ENCODE results near the gene B4GALT6. TPM values are rescaled to one million over a fixed set of nuclear protein-coding genes. Genes with fewer than 3 reads are reported as not detected.

The B4GALT6 gene
- total RNA-seq, 4 donors from 2014 or later = 0.40 to 3.0 (median 1.6) TPM

DNA sequence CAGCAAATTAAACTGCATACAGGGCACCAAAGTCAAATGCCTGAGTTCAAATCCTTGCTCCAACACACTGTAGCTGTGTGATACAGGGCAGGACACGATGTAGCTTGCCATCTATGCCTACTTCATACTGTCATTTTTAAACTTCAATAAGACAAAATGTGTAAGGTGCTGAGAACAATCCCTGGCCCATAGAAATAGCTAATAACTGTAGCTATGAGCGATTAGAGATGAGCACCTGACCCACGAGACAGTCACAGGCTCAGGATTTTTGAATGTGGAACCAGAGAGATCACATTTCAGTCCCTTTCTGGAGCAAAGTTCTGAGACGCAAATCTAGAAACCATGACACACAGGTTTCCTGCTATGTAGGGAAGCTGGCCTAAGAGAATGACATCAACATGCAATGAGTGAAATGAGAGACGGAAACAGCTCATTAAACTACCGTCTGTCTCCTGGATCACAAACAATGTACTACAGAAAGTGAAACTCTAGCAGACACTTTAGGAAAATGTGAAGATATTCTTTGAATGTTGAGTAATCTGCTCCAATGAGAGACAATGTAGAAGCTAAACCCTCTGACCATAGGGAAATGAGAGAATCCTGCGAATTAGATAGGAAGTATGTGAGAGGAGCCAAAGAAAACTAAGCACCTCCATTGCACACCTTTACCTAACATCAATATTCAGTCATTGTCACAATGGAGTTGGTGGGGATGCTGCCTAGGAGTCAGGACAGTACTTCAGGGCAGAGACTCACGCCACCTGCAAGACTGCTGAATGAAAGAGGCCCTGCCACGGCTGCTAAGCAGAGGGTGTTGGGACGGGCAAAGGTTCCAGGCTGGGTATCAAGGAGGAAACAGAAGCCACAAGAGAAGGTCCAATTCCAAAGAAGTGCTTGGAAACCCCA is 25.5 kb downstream of the B4GALT6 start:
- TF ChIP-seq POLR2A (IDR thresholded peaks at IDR 0.05) = no peak
- no peak for TF ChIP-seq POLR2AphosphoS5 (IDR thresholded peaks at IDR 0.05)
- no peak for TF ChIP-seq EP300 (IDR thresholded peaks at IDR 0.05; ENCODE audit: low read depth)
- peak overlapping the region; percentile 23 to 67 (median 48) for H3K27ac ChIP-seq

DNA sequence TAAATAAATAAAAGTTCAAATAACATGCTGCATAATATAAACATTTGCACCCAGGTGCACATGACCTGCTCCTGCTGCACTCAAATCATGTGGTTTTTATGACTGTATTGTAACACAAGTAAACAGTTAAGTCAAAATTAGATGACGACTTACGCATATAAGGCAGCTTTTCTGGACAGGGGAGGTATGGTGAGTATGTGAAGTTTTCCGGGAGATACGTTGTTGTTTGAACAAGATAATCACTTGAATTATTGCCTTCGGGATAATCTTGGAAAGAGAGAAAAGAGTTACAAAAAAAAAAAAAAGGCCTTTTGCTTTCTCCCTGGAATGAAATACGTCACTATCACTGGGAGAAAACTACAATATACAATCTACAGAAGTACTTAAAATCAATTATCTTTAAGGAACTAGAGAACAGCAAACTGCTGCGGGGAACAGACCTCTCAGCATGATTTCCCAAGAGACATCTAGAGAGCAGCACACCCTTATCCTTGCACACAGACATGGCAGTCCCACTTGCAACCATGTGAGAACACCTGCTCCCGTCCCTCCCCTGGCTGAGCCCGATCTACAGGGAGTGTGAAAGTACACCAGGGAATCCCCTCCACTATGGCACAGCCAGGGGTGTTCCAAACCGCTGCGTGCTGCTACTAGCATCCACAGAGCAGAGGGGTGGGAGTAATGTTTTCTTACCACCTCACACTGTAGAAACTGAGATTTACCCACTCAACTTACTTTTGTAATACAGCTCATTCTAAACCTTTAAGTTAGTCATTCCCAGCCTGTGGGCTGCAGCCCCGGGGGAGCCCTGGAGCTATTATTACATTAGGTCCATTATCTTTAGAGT is 26.3 kb downstream of the B4GALT6 start:
- H3K4me3 ChIP-seq = no peak overlapping the region
- no peaks in the 10 kb centered on the region for H3K36me3 ChIP-seq
- no peaks in the 10 kb centered on the region for H3K9me3 ChIP-seq
- intact Hi-C loops (cut with DNase I; ENCODE audit: low total_unique reads) (no loop called here), in situ Hi-C loops (cut with MboI; ENCODE audit: low pct_ligation_motif_present in 1 of 4, low pct_unique_long_range_greater_than_20kb in 1 of 4, low sequenced_read_pairs in 3 of 4) (no loop called here)
- H3K27ac ChIP-seq = peak overlapping the region; percentile 23 to 67 (median 48)
- peaks cover 0 to 11% (median 7%) of the 10 kb centered on the region in 4 donors for H3K4me1 ChIP-seq
- WGBS, 2 donors (ENCODE audit: low coverage in 1 of 2) = 39 to 43% methylated on average over 11 to 12 of the region's 12 CpGs
- no peak for TF ChIP-seq POLR2AphosphoS5 (IDR thresholded peaks at IDR 0.05)
- TF ChIP-seq, protein P1, sequence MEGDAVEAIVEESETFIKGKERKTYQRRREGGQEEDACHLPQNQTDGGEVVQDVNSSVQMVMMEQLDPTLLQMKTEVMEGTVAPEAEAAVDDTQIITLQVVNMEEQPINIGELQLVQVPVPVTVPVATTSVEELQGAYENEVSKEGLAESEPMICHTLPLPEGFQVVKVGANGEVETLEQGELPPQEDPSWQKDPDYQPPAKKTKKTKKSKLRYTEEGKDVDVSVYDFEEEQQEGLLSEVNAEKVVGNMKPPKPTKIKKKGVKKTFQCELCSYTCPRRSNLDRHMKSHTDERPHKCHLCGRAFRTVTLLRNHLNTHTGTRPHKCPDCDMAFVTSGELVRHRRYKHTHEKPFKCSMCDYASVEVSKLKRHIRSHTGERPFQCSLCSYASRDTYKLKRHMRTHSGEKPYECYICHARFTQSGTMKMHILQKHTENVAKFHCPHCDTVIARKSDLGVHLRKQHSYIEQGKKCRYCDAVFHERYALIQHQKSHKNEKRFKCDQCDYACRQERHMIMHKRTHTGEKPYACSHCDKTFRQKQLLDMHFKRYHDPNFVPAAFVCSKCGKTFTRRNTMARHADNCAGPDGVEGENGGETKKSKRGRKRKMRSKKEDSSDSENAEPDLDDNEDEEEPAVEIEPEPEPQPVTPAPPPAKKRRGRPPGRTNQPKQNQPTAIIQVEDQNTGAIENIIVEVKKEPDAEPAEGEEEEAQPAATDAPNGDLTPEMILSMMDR (IDR thresholded peaks at IDR 0.05) = no peak
- no peak for TF ChIP-seq EP300 (IDR thresholded peaks at IDR 0.05; ENCODE audit: low read depth)
- TF ChIP-seq POLR2A (IDR thresholded peaks at IDR 0.05) = no peak
- no peak for DNase-seq
- H3K27me3 ChIP-seq = no peaks in the 10 kb centered on the region

More for the DNA sequence above, 25.5 kb downstream of the B4GALT6 start:
- Histone ChIP-seq H3K4me3 (no peak overlapping the region), H3K4me1 (peaks cover 0 to 11% (median 7%) of the 10 kb centered on the region in 4 donors), H3K27me3 (no peaks in the 10 kb centered on the region), H3K36me3 (no peaks in the 10 kb centered on the region), H3K9me3 (no peaks in the 10 kb centered on the region)
- intact Hi-C loops (cut with DNase I; ENCODE audit: low total_unique reads) = no loop called here
- WGBS, 2 donors (ENCODE audit: low coverage in 1 of 2) = 46 to 49% methylated on average over 6 to 10 of the region's 10 CpGs
- no peak for DNase-seq
- in situ Hi-C loops (cut with MboI; ENCODE audit: low pct_ligation_motif_present in 1 of 4, low pct_unique_long_range_greater_than_20kb in 1 of 4, low sequenced_read_pairs in 3 of 4) = no loop called here

DNA sequence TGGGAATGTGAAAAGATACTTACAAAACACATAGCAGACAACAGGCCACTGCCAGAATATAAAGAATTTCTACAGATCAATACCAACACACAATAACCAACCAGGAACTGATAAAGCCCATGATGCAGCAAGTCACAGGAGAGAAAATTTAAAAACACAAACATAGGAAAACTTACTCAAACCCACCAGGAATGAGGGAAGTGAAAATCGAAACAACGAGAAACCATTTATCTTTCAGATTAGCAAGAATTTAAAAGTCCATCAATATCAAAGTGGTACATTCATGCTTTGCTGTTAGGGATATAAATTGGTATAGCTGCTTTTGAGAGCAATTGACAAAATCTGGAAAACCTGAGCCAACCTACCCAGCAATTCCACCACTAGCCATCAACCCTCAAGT is 27.6 kb downstream of the B4GALT6 start:
- 85 to 89% methylated on average over 2 of the region's 2 CpGs for WGBS, 2 donors (ENCODE audit: low coverage in 1 of 2)
- intact Hi-C loops (cut with DNase I; ENCODE audit: low total_unique reads) (no loop called here), in situ Hi-C loops (cut with MboI; ENCODE audit: low pct_ligation_motif_present in 1 of 4, low pct_unique_long_range_greater_than_20kb in 1 of 4, low sequenced_read_pairs in 3 of 4) (no loop called here)
- Histone ChIP-seq H3K36me3 (no peaks in the 10 kb centered on the region), H3K27ac (no peak overlapping the region), H3K4me1 (peaks cover 0 to 11% (median 7%) of the 10 kb centered on the region in 4 donors), H3K27me3 (no peaks in the 10 kb centered on the region), H3K4me3 (no peak overlapping the region), H3K9me3 (no peaks in the 10 kb centered on the region)
- TF ChIP-seq POLR2A (IDR thresholded peaks at IDR 0.05) = no peak
- no peak for TF ChIP-seq POLR2AphosphoS5 (IDR thresholded peaks at IDR 0.05)
- TF ChIP-seq EP300 (IDR thresholded peaks at IDR 0.05; ENCODE audit: low read depth) = no peak
- TF ChIP-seq, protein P1 (IDR thresholded peaks at IDR 0.05) = no peak
- DNase-seq = no peak

DNA sequence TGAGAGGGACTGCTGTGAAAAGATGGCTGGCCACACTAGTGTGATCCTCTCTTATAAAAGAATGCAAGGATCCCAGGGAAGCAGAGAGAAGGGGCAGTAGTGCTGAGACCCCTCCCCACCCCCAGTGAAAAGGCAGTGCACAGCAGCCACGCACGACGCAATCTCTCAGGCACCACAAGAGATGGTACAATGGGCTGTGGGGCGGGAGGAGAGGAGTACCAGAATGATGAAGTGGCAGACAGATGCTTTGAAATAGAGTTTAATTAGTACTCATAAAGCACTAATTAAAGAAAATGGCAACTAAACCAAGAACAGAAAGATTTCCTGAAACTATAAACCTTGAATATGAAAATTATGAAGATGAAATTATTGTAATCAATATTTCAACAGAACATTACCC is 29.0 kb downstream of the B4GALT6 start:
- H3K27ac ChIP-seq = no peak overlapping the region
- peaks cover 0 to 11% (median 7%) of the 10 kb centered on the region in 4 donors for H3K4me1 ChIP-seq
- in situ Hi-C loops (cut with MboI; ENCODE audit: low pct_ligation_motif_present in 1 of 4, low pct_unique_long_range_greater_than_20kb in 1 of 4, low sequenced_read_pairs in 3 of 4) = no loop called here
- H3K4me3 ChIP-seq = no peak overlapping the region
- intact Hi-C loops (cut with DNase I; ENCODE audit: low total_unique reads) = no loop called here
- TF ChIP-seq, protein P1 (IDR thresholded peaks at IDR 0.05) = no peak
- TF ChIP-seq POLR2A (IDR thresholded peaks at IDR 0.05) = no peak
- TF ChIP-seq POLR2AphosphoS5 (IDR thresholded peaks at IDR 0.05) = no peak
- WGBS, 2 donors (ENCODE audit: low coverage in 1 of 2) = 71 to 75% methylated on average over 4 of the region's 4 CpGs
- H3K9me3 ChIP-seq = no peaks in the 10 kb centered on the region
- no peaks in the 10 kb centered on the region for H3K27me3 ChIP-seq
- H3K36me3 ChIP-seq = no peaks in the 10 kb centered on the region
- no peak for DNase-seq

Data from transverse colon (tissue), 4 donors.